ENCODE data around the gene MORN4.

MORN4 gene

DNA sequence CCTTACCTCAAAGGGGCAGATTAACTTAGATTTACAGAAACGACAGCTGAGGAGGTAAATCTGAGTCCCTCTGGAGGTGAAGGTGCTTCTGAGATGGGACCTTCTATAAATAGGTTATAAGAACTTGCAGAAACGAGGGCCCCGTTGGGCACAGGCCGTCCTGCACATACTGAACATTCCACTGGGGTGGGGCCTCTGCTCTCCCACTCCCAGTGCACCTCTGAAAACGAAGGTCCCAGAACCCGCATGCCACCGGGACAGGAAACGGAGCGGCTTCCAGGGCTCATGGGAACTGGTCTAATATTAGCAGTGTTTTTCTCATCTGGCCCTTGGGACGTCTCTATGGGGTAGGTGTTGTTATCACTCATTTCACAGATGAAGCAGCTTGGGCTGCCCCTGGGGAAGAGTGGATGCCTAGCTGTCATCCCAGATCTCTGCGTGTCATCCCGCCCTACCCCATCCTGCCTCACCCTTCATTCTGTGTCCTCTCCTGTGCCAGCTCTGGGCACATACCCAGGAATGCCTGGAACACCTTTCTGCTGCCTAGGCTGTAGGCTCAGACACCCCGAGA is 24.2 kb downstream of the MORN4 start:
- no peak overlapping the region for H3K4me3 ChIP-seq (ENCODE audit: low read length)
- TF ChIP-seq, protein P1, sequence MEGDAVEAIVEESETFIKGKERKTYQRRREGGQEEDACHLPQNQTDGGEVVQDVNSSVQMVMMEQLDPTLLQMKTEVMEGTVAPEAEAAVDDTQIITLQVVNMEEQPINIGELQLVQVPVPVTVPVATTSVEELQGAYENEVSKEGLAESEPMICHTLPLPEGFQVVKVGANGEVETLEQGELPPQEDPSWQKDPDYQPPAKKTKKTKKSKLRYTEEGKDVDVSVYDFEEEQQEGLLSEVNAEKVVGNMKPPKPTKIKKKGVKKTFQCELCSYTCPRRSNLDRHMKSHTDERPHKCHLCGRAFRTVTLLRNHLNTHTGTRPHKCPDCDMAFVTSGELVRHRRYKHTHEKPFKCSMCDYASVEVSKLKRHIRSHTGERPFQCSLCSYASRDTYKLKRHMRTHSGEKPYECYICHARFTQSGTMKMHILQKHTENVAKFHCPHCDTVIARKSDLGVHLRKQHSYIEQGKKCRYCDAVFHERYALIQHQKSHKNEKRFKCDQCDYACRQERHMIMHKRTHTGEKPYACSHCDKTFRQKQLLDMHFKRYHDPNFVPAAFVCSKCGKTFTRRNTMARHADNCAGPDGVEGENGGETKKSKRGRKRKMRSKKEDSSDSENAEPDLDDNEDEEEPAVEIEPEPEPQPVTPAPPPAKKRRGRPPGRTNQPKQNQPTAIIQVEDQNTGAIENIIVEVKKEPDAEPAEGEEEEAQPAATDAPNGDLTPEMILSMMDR (conservative IDR thresholded peaks at IDR 0.05; ENCODE audit: low read depth, low read length): no peak

DNA sequence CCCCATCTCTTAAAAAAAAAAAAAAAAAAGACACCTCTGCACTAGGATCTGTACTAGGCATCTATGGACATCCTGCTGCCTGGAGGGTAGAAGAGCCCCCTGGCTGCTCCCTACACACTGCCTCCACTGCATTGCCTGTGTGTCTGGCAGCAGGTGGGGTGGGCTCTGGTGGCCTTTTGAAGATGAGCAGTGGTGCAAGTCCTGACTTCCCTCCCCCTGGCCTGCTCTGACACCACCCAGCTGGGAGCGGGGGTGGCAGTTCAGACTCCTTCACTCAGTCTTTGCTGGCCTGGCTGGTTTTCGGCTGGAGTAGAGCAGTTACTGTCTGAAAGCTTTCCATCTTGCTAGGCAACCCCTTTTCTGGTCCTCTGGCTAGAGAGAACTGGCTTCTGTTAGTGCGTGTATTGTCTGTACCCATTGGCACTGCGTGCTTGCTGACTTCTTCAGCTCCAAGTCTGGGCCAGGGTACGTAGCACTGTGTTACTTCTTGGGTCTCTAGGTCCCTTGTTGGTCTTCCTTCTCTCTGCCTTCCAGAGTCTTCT is 26.1 kb downstream of the MORN4 start:
- TF ChIP-seq, protein P1 (conservative IDR thresholded peaks at IDR 0.05; ENCODE audit: low read depth, low read length): no peak
- no peak overlapping the region for H3K4me3 ChIP-seq (ENCODE audit: low read length)
- DNase-seq (ENCODE audit: low read depth): no peak

More for the DNA sequence above, 24.2 kb downstream of the MORN4 start:
- no peak for DNase-seq (ENCODE audit: low read depth)

DNA sequence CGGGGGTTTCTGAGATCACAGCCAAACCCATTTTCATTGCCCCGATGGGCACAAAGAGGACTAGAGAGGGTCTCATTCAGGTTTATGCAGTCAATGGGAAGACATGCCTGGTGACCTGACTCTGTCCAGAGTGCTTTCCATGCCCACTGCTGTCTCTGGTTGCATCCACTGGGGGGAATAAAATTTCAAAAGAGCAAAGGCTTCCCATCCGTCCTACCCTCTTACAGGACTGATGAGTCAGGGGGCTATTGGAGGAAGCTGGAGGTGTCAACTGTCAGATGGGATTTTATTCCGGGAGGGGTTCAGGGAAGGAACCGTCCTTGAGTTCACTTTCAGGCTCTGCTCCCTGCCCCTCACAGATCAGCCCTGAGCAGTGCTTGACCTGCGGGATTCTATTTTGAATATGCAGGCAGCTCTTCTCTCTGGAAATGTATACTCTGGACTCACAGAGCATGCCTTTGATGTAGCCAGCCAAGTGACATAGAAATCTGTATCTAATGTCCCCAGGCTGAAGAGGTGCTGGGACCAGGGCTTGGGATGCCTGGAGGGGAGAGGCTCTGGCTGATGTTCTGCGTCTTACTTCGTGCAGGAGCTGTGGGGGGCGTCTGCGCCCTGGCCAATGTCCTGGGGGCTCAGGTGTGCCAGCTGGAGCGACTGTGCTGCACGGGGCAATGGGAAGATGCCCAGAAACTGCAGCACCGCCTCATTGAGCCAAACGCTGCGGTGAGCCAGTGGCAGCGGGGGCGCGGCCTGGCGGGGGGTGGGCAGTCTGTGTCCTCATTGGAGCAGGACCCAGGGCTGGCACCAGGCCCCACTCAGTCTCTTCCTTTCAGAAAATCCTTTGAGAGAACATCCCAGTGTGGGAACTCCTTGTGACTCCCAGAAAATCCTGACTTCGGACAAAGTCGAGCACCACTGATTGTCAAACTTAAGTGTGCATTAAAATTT is 31.8 kb downstream of the MORN4 start:
- no peak for DNase-seq (ENCODE audit: low read depth)
- TF ChIP-seq, protein P1 (conservative IDR thresholded peaks at IDR 0.05; ENCODE audit: low read depth, low read length): no peak
- H3K4me3 ChIP-seq (ENCODE audit: low read length): no peak overlapping the region

DNA sequence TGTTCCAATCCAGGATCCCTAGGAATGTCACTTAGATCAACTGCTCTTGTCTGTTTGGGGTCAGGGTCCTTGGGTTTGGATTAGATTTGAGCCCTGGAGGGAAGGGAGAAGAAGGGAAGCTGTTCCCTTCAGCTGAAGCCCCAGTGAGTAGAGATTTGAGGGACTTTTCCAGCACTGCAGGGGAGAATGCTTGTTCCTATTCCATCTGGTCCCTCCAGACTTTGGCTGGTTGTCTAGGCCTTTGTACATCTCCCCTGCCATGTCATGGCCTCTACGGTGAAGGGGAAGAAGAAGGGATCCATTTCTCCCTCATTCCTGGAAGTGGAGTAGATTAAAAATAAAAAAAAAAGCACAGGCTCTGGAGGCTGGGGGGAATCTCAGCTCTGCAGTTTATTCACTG is 32.7 kb downstream of the MORN4 start:
- no peak overlapping the region for H3K4me3 ChIP-seq (ENCODE audit: low read length)
- DNase-seq (ENCODE audit: low read depth): no peak
- TF ChIP-seq, protein P1 (conservative IDR thresholded peaks at IDR 0.05; ENCODE audit: low read depth, low read length): no peak

DNA sequence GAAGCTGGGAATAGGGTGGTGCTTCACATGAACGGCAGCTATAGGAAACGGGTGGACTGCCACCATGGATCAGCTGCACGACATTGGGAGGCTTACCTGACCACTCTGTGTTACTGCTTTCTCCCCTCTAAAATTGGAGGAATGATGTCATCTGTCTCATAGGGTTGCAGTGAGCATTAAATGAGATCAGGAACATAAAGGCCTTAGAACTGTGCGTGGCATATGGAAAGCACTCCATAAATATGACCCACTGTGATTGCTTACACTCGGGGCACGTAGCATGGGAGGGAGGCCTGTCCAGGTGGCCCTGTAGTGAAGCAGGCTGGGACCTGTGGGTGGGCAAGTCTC is 34.1 kb downstream of the MORN4 start:
- H3K4me3 ChIP-seq (ENCODE audit: low read length): no peak overlapping the region
- no peak for DNase-seq (ENCODE audit: low read depth)
- TF ChIP-seq, protein P1 (conservative IDR thresholded peaks at IDR 0.05; ENCODE audit: low read depth, low read length): no peak

DNA sequence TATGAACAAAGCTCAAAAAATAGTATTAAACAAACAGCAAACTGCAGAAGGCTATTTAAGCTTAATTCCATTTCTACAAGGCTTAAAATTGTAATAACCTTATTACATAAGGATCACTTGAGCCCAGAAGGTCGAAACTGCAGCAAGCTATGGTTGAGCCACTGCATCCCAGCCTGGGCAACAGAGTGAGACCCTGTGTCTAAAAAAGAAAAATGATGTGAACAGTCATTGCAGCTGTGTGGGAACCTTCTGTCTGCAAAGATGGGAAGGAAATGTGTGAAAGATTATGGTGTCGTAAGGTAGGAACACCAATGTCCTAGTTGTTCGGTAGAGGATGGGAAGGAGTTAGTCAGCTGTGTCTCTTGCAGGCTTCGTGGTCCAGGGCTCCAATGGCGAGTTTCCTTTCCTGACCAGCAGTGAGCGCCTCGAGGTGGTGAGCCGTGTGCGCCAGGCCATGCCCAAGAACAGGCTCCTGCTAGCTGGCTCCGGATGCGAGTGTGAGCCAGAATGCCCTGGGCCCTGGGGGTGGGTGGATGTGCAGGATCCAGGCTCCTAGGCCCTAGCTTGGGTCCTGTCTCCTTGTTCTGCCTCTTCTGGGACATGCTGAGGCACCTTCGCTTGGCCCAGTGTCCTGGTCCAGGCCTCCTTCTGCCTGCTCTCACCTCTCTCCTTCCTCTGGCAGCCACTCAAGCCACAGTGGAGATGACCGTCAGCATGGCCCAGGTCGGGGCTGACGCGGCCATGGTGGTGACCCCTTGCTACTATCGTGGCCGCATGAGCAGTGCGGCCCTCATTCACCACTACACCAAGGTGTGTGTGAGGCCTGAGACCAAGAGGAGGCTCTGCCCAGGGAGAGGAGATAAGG is 34.7 kb downstream of the MORN4 start:
- no peak overlapping the region for H3K4me3 ChIP-seq (ENCODE audit: low read length)
- no peak for DNase-seq (ENCODE audit: low read depth)
- TF ChIP-seq, protein P1 (conservative IDR thresholded peaks at IDR 0.05; ENCODE audit: low read depth, low read length): no peak

Measured in retinal pigment epithelial cell (primary cell).